IMR-90 (cell line): Measurements from ENCODE around the gene NAA10. TPM values are rescaled to one million over a fixed set of nuclear protein-coding genes. Genes with fewer than 3 reads are reported as not detected.

Experiments
- ATAC-seq: fragments of 200-7000 bp; cut with Tn5 transposase; 2 replicates; pipeline ENCODE4 v1.9.1; 2020; ENCODE audit warnings: low read depth, mild to moderate bottlenecking, moderate library complexity
- BruUV-seq: library from RNA; stranded (reverse); fragments of 400-500 nt; replicated peaks from 2 replicates; lab custom pipeline; 2021; lab: Mats Ljungman, UMichigan
- CTCF ChIA-PET: fragments of 300-600 bp; formaldehyde crosslinking; extraction: SDS; loops from one replicate; lab custom pipeline; 2021; ENCODE audit warnings: antibody characterized with exemption; lab: Yijun Ruan, JAX
- POLR2A ChIA-PET: fragments of 300-600 bp; sonication (Branson Sonifier 250); formaldehyde crosslinking; loops from one replicate; lab custom pipeline; 2022; ENCODE audit warnings: antibody characterized with exemption; ENCODE audit not compliant: unreplicated experiment; lab: Charles Lee
- DNase-seq: peaks from one replicate; pipeline ENCODE4 v3.0.0; 2013
- H2AFZ ChIP-seq: replicated peaks from 2 replicates; pipeline ENCODE3; 2013; ENCODE audit warnings: low read length, mild to moderate bottlenecking; ENCODE audit not compliant: poor library complexity
- H2AK5ac ChIP-seq: 2 replicates; pipeline ENCODE4 v1.6.1; 2013; ENCODE audit warnings: low read depth, low read length, inconsistent platforms
- H2AK9ac ChIP-seq: replicated peaks from 2 replicates; pipeline ENCODE3; 2013; ENCODE audit warnings: mild to moderate bottlenecking, low read depth, low read length, moderate library complexity; ENCODE audit not compliant: poor library complexity
- H2BK120ac ChIP-seq: 2 replicates; pipeline ENCODE4 v1.6.1; 2013; ENCODE audit warnings: low read depth, low read length, inconsistent platforms
- H2BK15ac ChIP-seq: 3 replicates; pipeline ENCODE4 v1.6.1; 2013; ENCODE audit warnings: low read depth, low read length, inconsistent platforms
- H2BK20ac ChIP-seq: 2 replicates; pipeline ENCODE4 v1.6.1; 2013; ENCODE audit warnings: low read depth, mild to moderate bottlenecking, inconsistent platforms, low read length, moderate library complexity
- H2BK5ac ChIP-seq: 2 replicates; pipeline ENCODE4 v1.6.1; 2013; ENCODE audit warnings: mild to moderate bottlenecking, low read depth, low read length, inconsistent platforms; ENCODE audit not compliant: poor library complexity, severe bottlenecking
- H3K14ac ChIP-seq: replicated peaks from 2 replicates; pipeline ENCODE4 v1.6.1; 2013; ENCODE audit warnings: low read depth, low read length, inconsistent platforms
- H3K18ac ChIP-seq: 2 replicates; pipeline ENCODE4 v1.6.1; 2013; ENCODE audit warnings: low read depth, low read length, control low read depth
- H3K23ac ChIP-seq: 2 replicates; pipeline ENCODE4 v1.6.1; 2013; ENCODE audit warnings: low read depth, low read length, inconsistent platforms
- H3K27ac ChIP-seq: 2 replicates; pipeline ENCODE4 v1.5.1; 2013; ENCODE audit warnings: mild to moderate bottlenecking, control low read depth, low read length; ENCODE audit not compliant: insufficient read depth
- H3K27me3 ChIP-seq: 2 replicates; pipeline ENCODE4 v1.6.1; 2013; ENCODE audit warnings: low read length; ENCODE audit not compliant: control insufficient read depth, insufficient read depth
- H3K36me3 ChIP-seq: 2 replicates; pipeline ENCODE4 v1.6.1; 2013; ENCODE audit warnings: low read length, mixed read lengths; ENCODE audit not compliant: control insufficient read depth, insufficient read depth
- H3K4ac ChIP-seq: 2 replicates; pipeline ENCODE4 v1.6.1; 2013; ENCODE audit warnings: low read depth, low read length, inconsistent platforms
- H3K4me1 ChIP-seq: 2 replicates; pipeline ENCODE4 v1.6.1; 2013; ENCODE audit warnings: low read length, mixed read lengths; ENCODE audit not compliant: control insufficient read depth, insufficient read depth
- H3K4me2 ChIP-seq: 2 replicates; pipeline ENCODE4 v1.6.1; 2013; ENCODE audit warnings: low read depth, mild to moderate bottlenecking, control low read depth, low read length, moderate library complexity
- H3K4me3 ChIP-seq: 2 replicates; pipeline ENCODE4 v1.5.1; 2013; ENCODE audit warnings: low read depth, mild to moderate bottlenecking, control low read depth, low read length, moderate library complexity; ENCODE audit not compliant: insufficient read depth
- H3K56ac ChIP-seq: 2 replicates; pipeline ENCODE4 v1.6.1; 2013; ENCODE audit warnings: low read length, inconsistent platforms; ENCODE audit not compliant: insufficient read depth; ENCODE audit errors: extremely low read depth
- H3K79me1 ChIP-seq, 2 experiments: 2 replicates each; pipeline ENCODE4 v1.6.1; 2013; ENCODE audit warnings: low read length in 2 of 2, inconsistent platforms in 1 of 2, low read depth in 1 of 2
- H3K9ac ChIP-seq: 2 replicates; pipeline ENCODE4 v1.6.1; 2013; ENCODE audit warnings: low read depth, low read length, control low read depth
- H3K9me1 ChIP-seq: 2 replicates; pipeline ENCODE4 v1.6.1; 2013; ENCODE audit warnings: low read length, inconsistent platforms; ENCODE audit not compliant: insufficient read depth
- H3K9me3 ChIP-seq: 2 replicates; pipeline ENCODE4 v1.6.1; 2013; ENCODE audit warnings: low read length; ENCODE audit not compliant: control insufficient read depth, insufficient read depth
- H4K20me1 ChIP-seq: 2 replicates; pipeline ENCODE4 v1.6.1; 2013; ENCODE audit warnings: low read length, inconsistent platforms; ENCODE audit not compliant: insufficient read depth
- H4K5ac ChIP-seq: 2 replicates; pipeline ENCODE4 v1.6.1; 2013; ENCODE audit warnings: mild to moderate bottlenecking, low read depth, low read length, control low read depth
- H4K8ac ChIP-seq, 2 experiments: 2 replicates each; pipeline ENCODE4 v1.6.1; 2013; ENCODE audit warnings: low read depth in 2 of 2, low read length in 2 of 2, control low read depth in 1 of 2, inconsistent platforms in 1 of 2
- H4K91ac ChIP-seq: 2 replicates; pipeline ENCODE4 v1.6.1; 2013; ENCODE audit warnings: low read depth, low read length, inconsistent platforms; ENCODE audit not compliant: insufficient read depth
- BHLHE40 ChIP-seq: fragments of 150-350 bp; IDR thresholded peaks from 2 replicates; pipeline ENCODE4 v1.6.1; 2016; ENCODE audit warnings: mild to moderate bottlenecking, low read depth, low read length
- CEBPB ChIP-seq: IDR thresholded peaks from 2 replicates; pipeline ENCODE4 v1.6.1; 2012; ENCODE audit warnings: low read depth, low read length, improper control_type of control experiment
- CHD1 ChIP-seq: IDR thresholded peaks from 2 replicates; pipeline ENCODE4 v1.6.1; 2012; ENCODE audit warnings: low read depth, low read length, improper control_type of control experiment
- FOS ChIP-seq: fragments of 150-350 bp; IDR thresholded peaks from 2 replicates; pipeline ENCODE4 v1.6.1; 2016; ENCODE audit warnings: low read depth, low read length
- MAFK ChIP-seq: IDR thresholded peaks from 2 replicates; pipeline ENCODE4 v1.6.1; 2012; ENCODE audit warnings: low read depth, low read length, improper control_type of control experiment
- MAZ ChIP-seq: IDR thresholded peaks from 2 replicates; pipeline ENCODE4 v1.6.1; 2012; ENCODE audit warnings: low read depth, mild to moderate bottlenecking, low read length, improper control_type of control experiment, moderate library complexity, borderline replicate concordance
- MXI1 ChIP-seq: IDR thresholded peaks from 2 replicates; pipeline ENCODE4 v1.6.1; 2012; ENCODE audit warnings: low read depth, mild to moderate bottlenecking, low read length, moderate library complexity, borderline replicate concordance
- NFE2L2 ChIP-seq: fragments of 150-350 bp; IDR thresholded peaks from 2 replicates; pipeline ENCODE4 v1.6.1; 2016; ENCODE audit warnings: low read depth, mild to moderate bottlenecking, low read length
- POLR2A ChIP-seq: IDR thresholded peaks from 2 replicates; pipeline ENCODE4 v1.6.1; 2012; ENCODE audit warnings: mild to moderate bottlenecking, low read depth, low read length
- RAD21 ChIP-seq: IDR thresholded peaks from 2 replicates; pipeline ENCODE4 v1.6.1; 2012; ENCODE audit warnings: low read length, improper control_type of control experiment
- RCOR1 ChIP-seq: IDR thresholded peaks from 2 replicates; pipeline ENCODE4 v1.6.1; 2012; ENCODE audit warnings: mild to moderate bottlenecking, low read length, improper control_type of control experiment; ENCODE audit not compliant: insufficient replicate concordance
- RFX5 ChIP-seq: IDR thresholded peaks from 2 replicates; pipeline ENCODE4 v1.8.0; 2012; ENCODE audit warnings: low read depth, mild to moderate bottlenecking, low read length, moderate library complexity
- SMC3 ChIP-seq: fragments of 150-350 bp; IDR thresholded peaks from 2 replicates; pipeline ENCODE4 v1.6.1; 2016; ENCODE audit warnings: low read depth, mild to moderate bottlenecking, antibody characterized with exemption, low read length, moderate library complexity
- WGBS, 2 experiments: methylation state at CpG; one replicate each; pipeline versions ENCODE4 v1.1.5 to v1.1.7; 2013; ENCODE audit warnings: missing lambda C conversion rate in 2 of 2; ENCODE audit not compliant: insufficient read length in 1 of 2; ENCODE audit errors: extremely low coverage in 2 of 2; 5-methylcytosine and 5-hydroxymethylcytosine counted together
- dilution Hi-C: fragments of 300-500 bp; cut with HindIII; formaldehyde crosslinking; loops from one replicate; pipeline ENCODE4 v1.14.3; 2018; ENCODE audit warnings: low sequenced_read_pairs; ENCODE audit not compliant: unreplicated experiment
- in situ Hi-C: fragments of 300-500 bp; cut with MboI; formaldehyde crosslinking; loops from 3 replicates; pipeline ENCODE4 v1.14.3; 2019; ENCODE audit warnings: low sequenced_read_pairs, inconsistent platforms, mixed read lengths
- intact Hi-C: fragments of 100-400 bp; cut with micrococcal nuclease; formaldehyde crosslinking; loops from 2 replicates; pipeline ENCODE4 v1.10.0; 2022
- polyA plus RNA-seq, 3 experiments: library from polyadenylated mRNA; depleted of rRNA; stranded (reverse); fragments of >200 nt; gene quantifications; 2 replicates each; pipeline ENCODE4 v1.2.3, GENCODE V29; 2012; ENCODE audit warnings: low replicate concordance in 1 of 3
- total RNA-seq: library from RNA; depleted of rRNA; stranded (reverse); fragments of >200 nt; gene quantifications from 2 replicates; pipeline ENCODE4 v1.2.3, GENCODE V29; 2012
- TF ChIP-seq, protein P1 (sequence below): conservative IDR thresholded peaks from 2 replicates; pipeline ENCODE4 v1.5.1; 2012; ENCODE audit warnings: mild to moderate bottlenecking, low read depth, low read length, improper control_type of control experiment
- TF ChIP-seq, protein P2 (sequence below): fragments of 150-350 bp; IDR thresholded peaks from 2 replicates; pipeline ENCODE4 v1.6.1; 2016; ENCODE audit warnings: low read depth, mild to moderate bottlenecking, low read length, moderate library complexity, borderline replicate concordance
- TF ChIP-seq, protein P3 (sequence below): fragments of 150-350 bp; IDR thresholded peaks from 2 replicates; pipeline ENCODE4 v1.6.1; 2017; ENCODE audit warnings: mild to moderate bottlenecking, antibody characterized with exemption, low read length, low read depth

Gene NAA10
- total and polyA plus RNA-seq, 2 of the 4 experiments (the other 2 are of a cell fraction): 98.6 to 172 TPM

DNA sequence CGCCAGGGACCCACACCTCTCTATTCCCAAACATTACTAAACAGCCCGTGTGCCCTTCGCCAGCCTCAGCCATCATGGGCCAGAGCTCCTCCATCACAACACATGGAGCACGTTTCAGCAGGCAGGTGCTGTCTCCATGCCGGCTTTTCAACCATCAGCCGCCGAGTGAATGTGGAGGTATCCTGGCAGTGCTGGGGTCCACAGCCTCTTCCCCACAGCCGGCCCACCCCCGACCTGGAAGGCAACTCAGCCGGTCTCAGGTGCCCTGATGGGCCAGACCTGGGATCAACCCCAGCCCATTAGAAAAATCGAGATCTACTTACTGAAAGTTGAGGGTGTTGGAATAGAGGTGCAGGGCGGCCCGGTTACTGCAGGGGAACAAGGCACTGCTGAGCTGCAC is 3.1 kb downstream of the NAA10 start:
- CTCF ChIA-PET: no interaction called here
- Histone ChIP-seq H3K9ac (no peak overlapping the region), H4K20me1 (peaks cover 20% of the 10 kb centered on the region), H3K4me1 (peaks cover 4% of the 10 kb centered on the region), H3K4me3 (no peak overlapping the region), H3K56ac (no peak overlapping the region), H2BK20ac (no peak overlapping the region), H3K4me2 (no peak overlapping the region), H3K27me3 (no peaks in the 10 kb centered on the region), H3K27ac (no peak overlapping the region), H3K9me3 (no peaks in the 10 kb centered on the region), H2AK9ac (no peak overlapping the region), H4K91ac (no peak overlapping the region), H3K23ac (no peak overlapping the region), H3K36me3 (peaks cover 23% of the 10 kb centered on the region), H2AK5ac (no peak overlapping the region), H4K5ac (no peak overlapping the region), H2BK5ac (no peak overlapping the region), H2BK120ac (no peak overlapping the region), H2BK15ac (no peak overlapping the region), H3K9me1 (no peaks in the 10 kb centered on the region; the same call in 1 of the 2 replicates), H2AFZ (no peak overlapping the region), H3K18ac (no peak overlapping the region), H4K8ac (no peak overlapping the region), H3K4ac (no peak overlapping the region), H3K79me1 (peaks cover 4 to 16% of the 10 kb centered on the region in 2 experiments; a peak in 2 of 4 replicates), H3K14ac (no peak overlapping the region)
- in situ Hi-C loops: no loop called here
- no TSS peak for BruUV-seq
- WGBS, 2 experiments: no CpG with 5 or more reads among the region's 13 CpGs
- DNase-seq: no peak
- TF ChIP-seq RCOR1: no peak
- TF ChIP-seq, protein P1, sequence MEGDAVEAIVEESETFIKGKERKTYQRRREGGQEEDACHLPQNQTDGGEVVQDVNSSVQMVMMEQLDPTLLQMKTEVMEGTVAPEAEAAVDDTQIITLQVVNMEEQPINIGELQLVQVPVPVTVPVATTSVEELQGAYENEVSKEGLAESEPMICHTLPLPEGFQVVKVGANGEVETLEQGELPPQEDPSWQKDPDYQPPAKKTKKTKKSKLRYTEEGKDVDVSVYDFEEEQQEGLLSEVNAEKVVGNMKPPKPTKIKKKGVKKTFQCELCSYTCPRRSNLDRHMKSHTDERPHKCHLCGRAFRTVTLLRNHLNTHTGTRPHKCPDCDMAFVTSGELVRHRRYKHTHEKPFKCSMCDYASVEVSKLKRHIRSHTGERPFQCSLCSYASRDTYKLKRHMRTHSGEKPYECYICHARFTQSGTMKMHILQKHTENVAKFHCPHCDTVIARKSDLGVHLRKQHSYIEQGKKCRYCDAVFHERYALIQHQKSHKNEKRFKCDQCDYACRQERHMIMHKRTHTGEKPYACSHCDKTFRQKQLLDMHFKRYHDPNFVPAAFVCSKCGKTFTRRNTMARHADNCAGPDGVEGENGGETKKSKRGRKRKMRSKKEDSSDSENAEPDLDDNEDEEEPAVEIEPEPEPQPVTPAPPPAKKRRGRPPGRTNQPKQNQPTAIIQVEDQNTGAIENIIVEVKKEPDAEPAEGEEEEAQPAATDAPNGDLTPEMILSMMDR: no peak
- no peak for TF ChIP-seq MXI1
- TF ChIP-seq CHD1: no peak
- TF ChIP-seq RFX5: no peak
- TF ChIP-seq BHLHE40: no peak
- no peak for TF ChIP-seq SMC3
- no peak for TF ChIP-seq POLR2A
- no peak for TF ChIP-seq CEBPB
- TF ChIP-seq, protein P2, sequence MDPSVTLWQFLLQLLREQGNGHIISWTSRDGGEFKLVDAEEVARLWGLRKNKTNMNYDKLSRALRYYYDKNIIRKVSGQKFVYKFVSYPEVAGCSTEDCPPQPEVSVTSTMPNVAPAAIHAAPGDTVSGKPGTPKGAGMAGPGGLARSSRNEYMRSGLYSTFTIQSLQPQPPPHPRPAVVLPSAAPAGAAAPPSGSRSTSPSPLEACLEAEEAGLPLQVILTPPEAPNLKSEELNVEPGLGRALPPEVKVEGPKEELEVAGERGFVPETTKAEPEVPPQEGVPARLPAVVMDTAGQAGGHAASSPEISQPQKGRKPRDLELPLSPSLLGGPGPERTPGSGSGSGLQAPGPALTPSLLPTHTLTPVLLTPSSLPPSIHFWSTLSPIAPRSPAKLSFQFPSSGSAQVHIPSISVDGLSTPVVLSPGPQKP: no peak
- no peak for TF ChIP-seq MAZ
- TF ChIP-seq, protein P3, sequence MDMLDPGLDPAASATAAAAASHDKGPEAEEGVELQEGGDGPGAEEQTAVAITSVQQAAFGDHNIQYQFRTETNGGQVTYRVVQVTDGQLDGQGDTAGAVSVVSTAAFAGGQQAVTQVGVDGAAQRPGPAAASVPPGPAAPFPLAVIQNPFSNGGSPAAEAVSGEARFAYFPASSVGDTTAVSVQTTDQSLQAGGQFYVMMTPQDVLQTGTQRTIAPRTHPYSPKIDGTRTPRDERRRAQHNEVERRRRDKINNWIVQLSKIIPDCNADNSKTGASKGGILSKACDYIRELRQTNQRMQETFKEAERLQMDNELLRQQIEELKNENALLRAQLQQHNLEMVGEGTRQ: no peak
- no peak for TF ChIP-seq FOS
- no peak for TF ChIP-seq RAD21
- TF ChIP-seq MAFK: no peak
- no peak for TF ChIP-seq NFE2L2
- no peak for ATAC-seq
- POLR2A ChIA-PET: no interaction called here
- intact Hi-C loops: no loop called here
- dilution Hi-C loops: no loop called here
